Type B pancreatic cell (in vitro differentiated cells): ENCODE results near the gene DIRAS3. TPM values are rescaled to one million over a fixed set of nuclear protein-coding genes. Genes with fewer than 3 reads are reported as not detected.
"Not testable (repeated sequence)": the region's sequence is repeated elsewhere in the genome, so short reads cannot be mapped to it uniquely, and the experiment has no call there.

ENCODE experiments used
- DNase-seq: peaks from one replicate; pipeline ENCODE4 v3.0.0; 2021; ENCODE audit warnings: mixed read lengths; ENCODE audit not compliant: unreplicated experiment; ENCODE audit errors: extremely low spot score
- H3K27ac Mint-ChIP-seq: 2 replicates; pipeline ENCODE4 v1.8.0; 2021; ENCODE audit warnings: mild to moderate bottlenecking, mixed read lengths
- H3K27me3 Mint-ChIP-seq: 2 replicates; pipeline ENCODE4 v1.8.0; 2021; ENCODE audit warnings: mixed read lengths
- H3K36me3 Mint-ChIP-seq: 2 replicates; pipeline ENCODE4 v1.8.0; 2021; ENCODE audit warnings: mixed read lengths
- H3K4me1 Mint-ChIP-seq: one replicate; pipeline ENCODE4 v1.8.0; 2021; ENCODE audit warnings: mixed read lengths; ENCODE audit not compliant: unreplicated experiment
- H3K4me3 Mint-ChIP-seq: 2 replicates; pipeline ENCODE4 v1.8.0; 2021; ENCODE audit warnings: mild to moderate bottlenecking, mixed read lengths
- H3K9me3 Mint-ChIP-seq: 2 replicates; pipeline ENCODE4 v1.8.0; 2021; ENCODE audit warnings: mixed read lengths
- CTCF ChIP-seq: fragments of 200-600 bp; sonication (generic); conservative IDR thresholded peaks from 2 replicates; pipeline ENCODE4 v1.5.0; 2021; ENCODE audit warnings: antibody characterized with exemption, mild to moderate bottlenecking
- total RNA-seq: library from RNA; stranded (reverse); gene quantifications from 2 replicates; pipeline ENCODE4 v1.2.1, GENCODE V29; 2021; ENCODE audit warnings: low replicate concordance

DIRAS3 gene
- total RNA-seq, 1 donor from 2014 or later: 4.4 TPM

DNA sequence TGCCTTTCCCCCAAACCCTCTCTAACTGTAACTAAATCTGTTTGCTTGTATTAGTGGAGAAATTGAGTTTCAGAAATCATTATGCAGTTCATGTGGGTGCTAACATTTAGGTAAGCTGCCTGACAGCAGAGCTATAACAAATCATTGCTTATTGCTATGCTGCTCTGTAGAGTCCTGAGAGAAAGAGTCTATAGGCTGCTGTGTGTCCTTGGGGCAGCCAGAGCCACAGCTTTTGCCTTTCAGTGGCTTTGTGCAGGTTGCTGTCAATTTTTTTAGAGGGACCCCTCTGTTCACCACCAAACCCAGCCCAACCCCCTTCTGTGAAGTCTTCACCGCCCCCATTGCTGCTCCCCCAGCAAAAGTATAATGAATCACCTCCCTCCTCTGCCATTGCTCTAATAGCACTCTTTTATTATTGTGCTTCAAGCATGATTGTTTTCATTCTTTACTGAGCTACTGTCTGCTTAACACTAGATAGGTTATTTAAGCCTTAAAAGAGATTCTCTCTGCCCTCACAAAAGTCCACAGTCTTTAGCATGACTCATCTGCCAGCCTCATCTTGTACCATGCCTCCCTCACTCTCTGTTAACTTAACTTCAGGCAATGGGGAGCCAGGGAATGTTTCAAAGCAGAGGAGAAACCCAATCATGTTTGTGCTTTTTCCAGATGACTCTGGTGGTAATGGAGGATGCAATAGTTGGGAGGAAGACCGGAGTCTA, 38.6 kb downstream of the DIRAS3 start:
- H3K9me3 Mint-ChIP-seq: no peaks in the 10 kb centered on the region
- H3K27ac Mint-ChIP-seq: no peak overlapping the region
- H3K4me1 Mint-ChIP-seq: no peaks in the 10 kb centered on the region
- no peak overlapping the region for H3K4me3 Mint-ChIP-seq
- no peak for DNase-seq
- no peak for TF ChIP-seq CTCF
- H3K27me3 Mint-ChIP-seq: no peaks in the 10 kb centered on the region
- H3K36me3 Mint-ChIP-seq: no peaks in the 10 kb centered on the region

DNA sequence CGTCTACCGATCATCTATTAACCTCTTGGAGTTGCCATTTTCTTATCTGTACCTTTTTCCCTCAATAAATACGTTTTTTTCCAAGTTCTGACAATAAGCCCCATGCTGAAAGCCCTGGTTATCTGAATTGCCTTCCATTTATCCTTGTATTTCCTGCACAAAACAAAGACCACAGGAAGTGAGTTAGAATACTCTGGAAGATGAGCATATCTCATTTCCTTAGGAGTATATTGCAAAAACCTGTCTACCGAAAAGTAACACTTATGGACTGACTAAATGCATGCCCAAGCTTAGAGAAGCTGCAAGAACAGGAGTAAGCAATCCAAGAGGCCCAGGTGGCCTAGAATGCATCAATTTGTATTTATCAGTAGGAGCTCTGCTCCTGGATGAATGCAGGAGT, 39.9 kb downstream of the DIRAS3 start:
- no peak for TF ChIP-seq CTCF
- H3K4me1 Mint-ChIP-seq: no peaks in the 10 kb centered on the region
- no peak overlapping the region for H3K4me3 Mint-ChIP-seq
- H3K9me3 Mint-ChIP-seq: no peaks in the 10 kb centered on the region
- no peak for DNase-seq
- no peaks in the 10 kb centered on the region for H3K27me3 Mint-ChIP-seq
- H3K36me3 Mint-ChIP-seq: no peaks in the 10 kb centered on the region
- H3K27ac Mint-ChIP-seq: peak overlapping the region; percentile 4

GRCh38 chr1:68010090-68010489, 40.3 kb downstream of the DIRAS3 start:
- TF ChIP-seq CTCF: peak; percentile 54
- Mint-ChIP-seq H3K36me3 (no peaks in the 10 kb centered on the region), H3K4me3 (no peak overlapping the region), H3K27ac (no peak overlapping the region), H3K9me3 (no peaks in the 10 kb centered on the region), H3K4me1 (no peaks in the 10 kb centered on the region), H3K27me3 (no peaks in the 10 kb centered on the region)
- no peak for DNase-seq

GRCh38 chr1:68003626-68004025, 46.8 kb downstream of the DIRAS3 start:
- H3K27ac Mint-ChIP-seq, H3K27me3 Mint-ChIP-seq, H3K4me1 Mint-ChIP-seq: not testable (repeated sequence)

DNA sequence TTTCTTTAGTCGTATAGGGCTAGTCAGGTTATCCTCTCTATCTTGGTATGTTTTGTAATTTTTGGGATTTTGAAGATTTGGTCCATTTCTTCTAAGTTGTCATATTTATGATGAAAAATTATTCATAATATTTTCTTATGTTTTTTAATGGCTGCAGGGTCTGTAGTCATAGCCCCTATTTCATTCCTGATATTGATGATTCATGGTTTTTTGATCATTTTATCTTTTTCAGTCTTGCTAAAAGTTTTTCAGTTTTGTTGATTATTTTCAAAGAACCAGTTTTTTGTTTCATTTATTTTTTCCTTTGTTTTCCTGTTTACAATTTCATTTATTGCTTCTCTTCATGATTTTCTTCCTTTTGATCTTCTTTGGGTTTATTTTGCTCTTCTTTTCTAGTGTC, 50.2 kb downstream of the DIRAS3 start:
- no peaks in the 10 kb centered on the region for H3K36me3 Mint-ChIP-seq
- H3K27me3 Mint-ChIP-seq: no peaks in the 10 kb centered on the region
- H3K4me3 Mint-ChIP-seq: no peak overlapping the region
- H3K4me1 Mint-ChIP-seq: no peaks in the 10 kb centered on the region
- no peak for TF ChIP-seq CTCF
- no peak for DNase-seq
- H3K27ac Mint-ChIP-seq: no peak overlapping the region
- H3K9me3 Mint-ChIP-seq: peaks cover 9% of the 10 kb centered on the region

More at GRCh38 chr1:68003626-68004025, 46.8 kb downstream of the DIRAS3 start:
- not testable (repeated sequence) for H3K9me3 Mint-ChIP-seq, H3K4me3 Mint-ChIP-seq, H3K36me3 Mint-ChIP-seq, DNase-seq

DNA sequence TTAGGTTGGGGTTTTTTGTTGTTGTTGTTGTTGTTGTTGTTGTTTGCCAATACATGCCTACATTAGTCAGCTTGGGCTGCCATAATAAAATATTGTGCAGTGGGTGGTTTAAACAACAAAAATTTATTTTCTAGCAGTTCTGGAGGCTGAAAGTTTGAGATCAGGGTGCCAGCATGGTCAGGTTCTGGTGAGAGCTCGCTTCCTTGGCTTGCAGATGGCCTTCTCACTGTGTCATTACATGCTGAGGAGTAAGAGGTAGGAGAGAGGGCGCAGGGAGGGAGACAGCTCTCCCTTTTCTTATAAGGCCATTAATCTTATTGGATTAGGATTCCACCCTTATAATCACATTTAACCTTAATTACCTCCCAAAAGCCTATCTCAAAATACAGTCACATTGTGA, 52.7 kb downstream of the DIRAS3 start:
- no peak for TF ChIP-seq CTCF
- Mint-ChIP-seq H3K4me3 (no peak overlapping the region), H3K4me1 (no peaks in the 10 kb centered on the region), H3K27me3 (no peaks in the 10 kb centered on the region), H3K9me3 (peaks cover 13% of the 10 kb centered on the region), H3K36me3 (no peaks in the 10 kb centered on the region), H3K27ac (no peak overlapping the region)
- DNase-seq: no peak

Other genes with a start within 250 kb of the DIRAS3 start
- gene GNG12, start 217.2 kb downstream of the DIRAS3 start, total RNA-seq: 17.9 and 23.2 TPM in 2 replicates
- 89.1 and 306 TPM in 2 replicates for gene WLS, start 181.9 kb upstream of the DIRAS3 start, total RNA-seq